ENCODE data around the gene MYB. TPM values are rescaled to one million over a fixed set of nuclear protein-coding genes. Genes with fewer than 3 reads are reported as not detected.

MYB gene
- total and polyA plus RNA-seq, 2 of the 4 experiments (the other 2 are of a cell fraction), result 0.44 to 0.90 TPM

GRCh38 chr6:135158397-135158796, 22.7 kb upstream of the MYB start:
- no CpG with 5 or more reads among the region's 4 CpGs for WGBS, 2 experiments (ENCODE audit: extremely low coverage in 2 of 2, insufficient read length in 1 of 2)
- H4K91ac ChIP-seq (ENCODE audit: insufficient read depth, low read depth, low read length), result no peak overlapping the region
- H2BK15ac ChIP-seq (ENCODE audit: low read depth, low read length), result no peak overlapping the region
- DNase-seq, result no peak
- dilution Hi-C loops (cut with HindIII; ENCODE audit: low sequenced_read_pairs, unreplicated experiment), result no loop called here
- POLR2A ChIA-PET (ENCODE audit: unreplicated experiment), result no interaction called here
- no peak overlapping the region for H3K14ac ChIP-seq (replicated peaks; ENCODE audit: low read depth, low read length)
- H3K56ac ChIP-seq (ENCODE audit: extremely low read depth, insufficient read depth, low read length), result no peak overlapping the region
- H3K4me3 ChIP-seq (ENCODE audit: insufficient read depth, low read depth, low read length), result no peak overlapping the region
- no peaks in the 10 kb centered on the region for H4K20me1 ChIP-seq (ENCODE audit: insufficient read depth, low read length)
- H3K79me1 ChIP-seq (ENCODE audit: low read depth in 1 of 2, low read length in 2 of 2), result no peaks in the 10 kb centered on the region
- H4K5ac ChIP-seq (ENCODE audit: low read depth, low read length), result no peak overlapping the region
- H3K27ac ChIP-seq (ENCODE audit: insufficient read depth, low read length), result no peak overlapping the region
- no peak overlapping the region for H3K9ac ChIP-seq (ENCODE audit: low read depth, low read length)
- H3K36me3 ChIP-seq (ENCODE audit: control insufficient read depth, insufficient read depth, low read length), result no peaks in the 10 kb centered on the region
- no peak overlapping the region for H2AK5ac ChIP-seq (ENCODE audit: low read depth, low read length)
- in situ Hi-C loops (cut with MboI; ENCODE audit: low sequenced_read_pairs), result no loop called here
- no peak overlapping the region for H2BK120ac ChIP-seq (ENCODE audit: low read depth, low read length)
- no TSS peak for BruUV-seq (replicated peaks)
- CTCF ChIA-PET, result interaction anchor here (0.6 to 0.9 kb wide), 2 partner anchors 13 to 56 kb away, joined by 3 read pairs; no protein-coding TSS in a partner anchor
- no peak for TF ChIP-seq SMC3 (IDR thresholded peaks at IDR 0.05; ENCODE audit: low read depth, low read length)
- TF ChIP-seq FOS (IDR thresholded peaks at IDR 0.05; ENCODE audit: low read depth, low read length), result no peak
- no peak for TF ChIP-seq MXI1 (IDR thresholded peaks at IDR 0.05; ENCODE audit: borderline replicate concordance, low read depth, low read length)
- TF ChIP-seq USF2 (IDR thresholded peaks at IDR 0.05; ENCODE audit: low read depth, low read length), result no peak
- TF ChIP-seq RCOR1 (IDR thresholded peaks at IDR 0.05; ENCODE audit: insufficient replicate concordance, low read length), result no peak
- no peak for TF ChIP-seq CEBPB (IDR thresholded peaks at IDR 0.05; ENCODE audit: low read depth, low read length)
- no peak for TF ChIP-seq MAFK (IDR thresholded peaks at IDR 0.05; ENCODE audit: low read depth, low read length)
- TF ChIP-seq BHLHE40 (IDR thresholded peaks at IDR 0.05; ENCODE audit: low read depth, low read length), result no peak
- TF ChIP-seq CTCF (conservative IDR thresholded peaks at IDR 0.05; ENCODE audit: low read depth, low read length), result no peak
- no peak for TF ChIP-seq CHD1 (IDR thresholded peaks at IDR 0.05; ENCODE audit: low read depth, low read length)
- no peak for TF ChIP-seq MAZ (IDR thresholded peaks at IDR 0.05; ENCODE audit: borderline replicate concordance, low read depth, low read length)
- no peak for TF ChIP-seq NFE2L2 (IDR thresholded peaks at IDR 0.05; ENCODE audit: low read depth, low read length)
- no peak for ATAC-seq (ENCODE audit: low read depth)
- H3K4ac ChIP-seq (ENCODE audit: low read depth, low read length), result no peak overlapping the region
- no peak overlapping the region for H4K8ac ChIP-seq (ENCODE audit: low read depth in 2 of 2, low read length in 2 of 2)
- H2BK5ac ChIP-seq (ENCODE audit: low read depth, low read length, poor library complexity, severe bottlenecking), result no peak overlapping the region
- H2AFZ ChIP-seq (replicated peaks; ENCODE audit: low read length, poor library complexity), result no peak overlapping the region
- peaks cover 5% of the 10 kb centered on the region for H3K27me3 ChIP-seq (ENCODE audit: control insufficient read depth, insufficient read depth, low read length)
- H3K23ac ChIP-seq (ENCODE audit: low read depth, low read length), result no peak overlapping the region
- no peaks in the 10 kb centered on the region for H3K4me1 ChIP-seq (ENCODE audit: control insufficient read depth, insufficient read depth, low read length)
- H3K9me3 ChIP-seq (ENCODE audit: control insufficient read depth, insufficient read depth, low read length), result no peaks in the 10 kb centered on the region
- H2AK9ac ChIP-seq (replicated peaks; ENCODE audit: low read depth, low read length, poor library complexity), result no peak overlapping the region
- intact Hi-C loops (cut with micrococcal nuclease), result no loop called here
- no peaks in the 10 kb centered on the region for H3K9me1 ChIP-seq (ENCODE audit: insufficient read depth, low read length)
- no peak overlapping the region for H3K18ac ChIP-seq (ENCODE audit: low read depth, low read length)
- H3K4me2 ChIP-seq (ENCODE audit: low read depth, low read length), result no peak overlapping the region
- no peak overlapping the region for H2BK20ac ChIP-seq (ENCODE audit: low read depth, low read length)

Measured in IMR-90 (cell line).